HL-60/S4 (cell line): ENCODE data around the gene ZSWIM7.
"Not testable (repeated sequence)": the region's sequence is repeated elsewhere in the genome, so short reads cannot be mapped to it uniquely, and the experiment has no call there.

ENCODE experiments used
- in situ Hi-C: fragments of 300-500 bp; cut with MboI; formaldehyde crosslinking; loops from 2 replicates; pipeline ENCODE4 v1.14.3; 2022; ENCODE audit warnings: low sequenced_read_pairs

ZSWIM7 gene

GRCh38 chr17:15936481-15936880, 63.0 kb downstream of the ZSWIM7 start:
- in situ Hi-C loops = not testable (repeated sequence)

GRCh38 chr17:15935891-15936290, 63.6 kb downstream of the ZSWIM7 start:
- in situ Hi-C loops = no loop called here

- in situ Hi-C loops = no loop called here
Measured at GRCh38 chr17:15934866-15935265, 64.6 kb downstream of the ZSWIM7 start.

- in situ Hi-C loops = no loop called here
Measured at GRCh38 chr17:15931394-15931793, 68.1 kb downstream of the ZSWIM7 start.

- in situ Hi-C loops = no loop called here
Measured at GRCh38 chr17:15930426-15930825, 69.1 kb downstream of the ZSWIM7 start.

- in situ Hi-C loops = no loop called here
Measured at GRCh38 chr17:15929941-15930340, 69.6 kb downstream of the ZSWIM7 start.

GRCh38 chr17:15928286-15928785, 71.2 kb downstream of the ZSWIM7 start:
- in situ Hi-C loops = no loop called here
